T-helper 9 cell (primary cell): ENCODE measurements around the gene DYSF.

Experiments used
- DNase-seq: peaks from one replicate; pipeline ENCODE4 v3.0.0-alpha.2; 2020

Gene DYSF

DNA sequence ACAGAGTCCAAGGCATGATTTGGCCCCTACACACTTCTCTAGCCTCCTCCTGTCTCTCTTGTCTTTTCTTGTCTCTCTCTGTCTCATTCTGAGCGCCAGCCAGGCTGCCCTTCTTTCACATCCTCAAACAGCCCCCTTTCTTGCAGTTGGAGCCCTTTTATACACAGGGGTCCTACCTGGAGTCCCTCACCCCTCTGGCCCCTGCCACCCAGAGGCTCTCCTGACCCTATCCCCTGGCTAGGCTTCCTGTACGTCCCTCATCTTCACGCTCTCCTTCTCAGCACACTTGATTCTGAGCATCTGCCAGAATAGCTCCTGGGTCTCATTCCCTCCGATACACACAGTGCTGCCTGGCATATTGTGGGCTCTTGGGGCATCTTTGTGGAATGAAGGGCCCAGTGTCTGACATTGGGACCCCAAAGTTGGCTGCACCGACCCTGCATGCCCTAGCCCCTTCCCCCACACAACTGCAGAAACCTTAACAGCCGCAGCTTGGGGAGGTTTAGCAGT, 261.9 kb downstream of the DYSF start:
- DNase-seq: no peak

GRCh38 chr2:71715951-71716696, 262.8 kb downstream of the DYSF start:
- DNase-seq: no peak

GRCh38 chr2:71716697-71717624, 263.6 kb downstream of the DYSF start:
- DNase-seq: no peak

DNA sequence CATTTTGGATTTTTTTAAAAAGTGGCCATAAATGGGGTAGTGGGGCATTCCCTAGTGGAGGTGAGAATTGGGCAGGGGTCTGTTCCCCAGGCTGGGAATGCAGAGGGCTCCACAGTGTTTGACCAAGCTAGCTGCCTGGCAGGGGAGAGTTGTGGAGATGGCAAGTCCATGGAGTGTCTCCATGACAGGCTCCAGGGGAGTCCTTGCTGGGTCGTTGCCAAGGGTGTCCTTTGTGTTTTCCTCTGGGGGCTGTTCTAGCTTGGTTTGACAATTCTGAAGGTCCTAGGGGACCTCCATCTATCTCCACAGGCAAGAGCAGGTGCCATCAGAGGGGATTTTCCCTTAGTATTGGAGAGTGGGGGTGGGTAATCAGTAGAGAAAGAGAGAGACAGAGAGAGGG, 265.3 kb downstream of the DYSF start:
- no peak for DNase-seq

GRCh38 chr2:71719520-71720282, 266.3 kb downstream of the DYSF start:
- no peak for DNase-seq

DNA sequence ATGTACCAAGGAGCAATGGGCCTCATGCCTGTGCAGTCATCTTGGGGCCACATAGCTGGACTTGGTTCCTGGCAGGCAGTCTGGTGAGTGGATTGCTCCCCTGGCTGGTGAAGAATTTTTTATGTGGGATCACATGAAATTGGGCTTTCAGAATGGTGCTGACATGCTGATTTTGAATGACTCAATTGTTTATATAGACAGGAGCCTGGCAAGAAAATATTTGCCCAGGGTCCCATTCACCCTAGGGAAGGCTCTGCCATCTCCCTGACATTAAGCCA, 266.9 kb downstream of the DYSF start:
- DNase-seq: no peak

DNA sequence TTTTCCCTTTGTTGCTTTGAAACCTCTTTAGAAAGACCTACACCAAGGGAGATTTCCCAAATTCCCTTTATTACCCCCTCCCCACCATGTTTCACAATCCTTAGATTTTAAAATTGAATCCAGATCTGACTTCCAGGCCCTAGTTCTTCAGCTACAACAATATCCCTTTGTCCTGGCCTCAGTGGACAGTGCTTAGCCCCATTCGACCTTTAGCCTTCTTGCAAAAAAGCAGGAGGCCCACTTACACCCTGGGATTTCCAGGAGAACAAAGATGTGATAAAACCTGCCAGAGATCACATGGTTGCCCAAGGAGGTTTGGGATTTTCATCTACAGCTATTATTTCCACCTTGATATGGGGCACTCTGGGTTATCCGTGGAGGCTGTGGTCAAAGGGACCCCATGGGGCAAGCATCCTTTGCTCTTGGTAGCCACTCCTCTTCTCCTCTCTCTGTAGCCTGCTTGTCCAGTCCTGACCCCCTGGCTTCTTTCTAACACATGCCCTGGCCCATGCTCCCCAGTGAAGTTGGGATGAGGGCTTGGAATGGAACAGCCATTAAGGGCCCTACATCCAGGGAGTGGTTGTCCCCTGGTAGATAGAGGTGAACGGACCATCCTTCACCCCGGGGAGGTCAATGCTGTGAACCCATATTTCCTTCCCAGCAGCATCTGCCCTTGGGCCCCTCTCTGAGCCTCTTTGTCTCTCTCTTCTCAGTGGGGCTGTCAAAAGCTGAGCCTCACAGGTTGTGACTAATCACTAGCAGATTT, 267.4 kb downstream of the DYSF start:
- DNase-seq: no peak

DNA sequence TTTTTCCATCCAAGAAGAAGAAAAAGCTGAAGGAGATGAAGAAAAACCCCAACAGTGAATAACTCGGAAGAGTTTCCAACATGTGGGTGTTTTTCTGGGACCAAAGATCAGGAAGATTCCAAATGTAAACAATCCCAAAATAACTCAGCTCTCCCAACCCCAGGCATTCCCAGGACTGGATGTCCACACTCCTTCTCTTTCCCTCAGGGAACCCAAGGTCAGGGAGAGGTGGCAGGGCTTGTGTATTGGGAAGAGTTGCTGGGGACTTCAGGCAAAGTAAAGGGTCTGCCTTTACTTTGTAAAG, 268.0 kb downstream of the DYSF start:
- no peak for DNase-seq

DNA sequence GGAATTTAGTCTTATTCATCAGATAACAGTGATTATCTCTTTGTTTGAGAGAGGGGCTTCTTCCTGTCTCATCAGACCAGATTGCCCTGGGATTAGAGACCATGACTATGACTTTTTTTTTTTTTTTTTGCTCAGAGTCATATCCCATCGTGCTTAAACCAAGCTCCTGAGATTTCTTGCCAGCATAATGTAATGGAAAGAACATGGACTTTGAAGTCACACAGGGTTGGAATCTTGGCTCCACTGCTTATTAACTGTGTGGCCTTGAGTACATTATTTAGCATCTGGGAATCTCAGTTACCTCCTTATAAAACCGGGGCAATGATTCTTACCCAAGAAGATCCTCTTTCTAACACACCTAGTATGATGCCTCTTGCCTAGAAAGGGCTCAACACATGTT, 268.3 kb downstream of the DYSF start:
- no peak for DNase-seq

DNA sequence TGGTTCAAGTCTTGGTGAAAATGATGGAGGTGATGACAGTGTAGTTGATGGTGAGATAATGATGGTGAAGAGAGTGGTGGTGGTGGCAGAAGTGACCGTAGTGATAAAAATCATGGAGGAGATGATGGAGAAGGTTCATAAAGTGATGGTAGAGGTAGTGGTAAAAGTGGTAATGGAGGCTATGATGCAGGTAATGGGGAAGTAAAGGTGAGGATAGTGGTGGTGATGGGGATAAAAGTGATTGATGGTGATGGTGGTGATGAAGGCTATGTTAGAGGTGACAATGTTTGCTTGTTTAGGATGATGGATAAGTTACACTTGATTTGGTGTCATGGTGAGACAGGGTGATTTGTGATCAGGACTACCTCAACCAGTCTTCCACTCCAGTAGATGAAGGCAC, 268.9 kb downstream of the DYSF start:
- no peak for DNase-seq

DNA sequence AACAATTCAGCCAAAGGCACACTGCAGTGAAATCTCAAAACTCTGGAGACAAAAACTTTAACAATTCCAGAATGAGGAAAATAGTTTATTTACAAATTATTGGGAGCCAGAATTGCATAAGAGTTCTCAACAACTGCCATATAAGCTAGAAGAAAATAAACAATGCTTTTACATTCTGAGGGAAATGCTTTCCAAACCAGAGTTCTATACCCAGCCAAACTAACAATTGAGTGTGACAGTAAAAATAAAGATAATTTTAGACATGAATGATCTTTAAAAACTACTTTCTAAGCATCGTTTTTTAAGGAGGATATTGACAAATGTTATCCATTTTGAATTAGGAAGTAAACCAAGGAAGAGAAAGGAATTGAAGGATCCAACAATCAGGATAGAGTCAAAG, 271.4 kb downstream of the DYSF start:
- no peak for DNase-seq

DNA sequence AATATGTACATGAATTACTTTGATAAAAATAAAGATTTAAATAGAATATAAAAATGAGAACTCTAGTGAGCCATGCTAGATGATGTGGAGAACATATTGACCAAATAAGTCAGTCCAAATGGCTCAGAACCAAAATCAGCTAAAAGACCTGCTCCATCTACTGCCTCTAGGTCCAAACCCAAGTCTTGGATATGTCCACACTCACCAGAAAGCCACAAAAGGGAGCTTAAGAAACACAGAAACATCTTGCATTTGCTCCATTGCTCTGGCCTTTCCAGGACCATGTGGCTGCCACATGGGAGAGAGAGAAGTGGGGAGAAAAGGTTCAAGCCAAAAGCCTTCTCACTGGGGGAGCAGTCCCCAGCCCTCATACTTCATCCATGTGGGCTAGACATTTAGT, 272.5 kb downstream of the DYSF start:
- DNase-seq: no peak

GRCh38 chr2:71727562-71727961, 274.2 kb downstream of the DYSF start:
- no peak for DNase-seq

DNA sequence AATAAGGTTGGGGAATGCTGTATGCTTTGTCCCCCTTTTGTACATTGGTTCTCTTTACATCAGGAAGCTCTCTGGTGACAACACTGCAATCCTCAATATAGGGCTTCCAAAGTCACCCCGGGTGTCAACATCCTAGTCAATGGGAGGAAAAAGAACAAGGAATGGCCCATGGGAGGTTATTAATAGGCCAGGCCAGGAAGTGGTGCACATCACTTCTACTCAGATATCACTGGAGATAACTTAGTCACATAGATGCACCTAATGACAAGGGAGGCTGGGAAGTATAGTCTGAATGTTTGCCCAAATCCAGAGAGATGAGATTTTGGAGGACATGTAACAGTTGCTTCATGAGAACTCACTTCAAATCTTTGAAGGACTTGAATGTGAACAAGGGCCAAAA, 274.7 kb downstream of the DYSF start:
- no peak for DNase-seq

DNA sequence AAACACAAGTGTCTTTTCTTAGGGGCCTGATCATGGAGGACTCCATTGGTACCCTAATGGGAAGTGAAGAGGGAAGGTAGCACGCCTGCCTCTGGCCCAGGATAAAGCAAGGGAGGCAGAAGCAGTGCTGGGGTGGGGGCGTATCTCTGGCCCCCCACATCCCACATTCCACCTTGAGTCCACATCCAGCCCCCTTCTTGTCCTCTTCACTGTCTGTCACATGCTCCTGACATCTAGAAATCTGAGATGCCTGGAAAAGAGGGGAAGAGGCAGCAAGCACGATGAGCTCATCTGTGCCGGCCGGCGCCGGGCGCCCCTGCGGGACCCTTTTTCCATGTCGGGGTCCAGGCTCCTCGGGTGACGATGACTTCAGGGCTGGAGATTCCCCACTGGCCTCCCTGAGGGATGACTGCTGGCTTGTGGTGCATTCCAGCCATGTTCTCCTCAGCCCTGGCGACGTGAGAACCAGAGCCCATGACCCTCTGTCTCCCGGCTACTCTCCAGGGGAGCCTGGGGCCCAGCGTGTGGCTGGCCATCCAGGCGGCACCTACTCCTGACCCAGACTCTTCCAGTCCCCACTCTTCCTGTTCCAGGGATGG, 277.5 kb downstream of the DYSF start:
- no peak for DNase-seq

GRCh38 chr2:71734620-71735019, 281.3 kb downstream of the DYSF start:
- no peak for DNase-seq

DNA sequence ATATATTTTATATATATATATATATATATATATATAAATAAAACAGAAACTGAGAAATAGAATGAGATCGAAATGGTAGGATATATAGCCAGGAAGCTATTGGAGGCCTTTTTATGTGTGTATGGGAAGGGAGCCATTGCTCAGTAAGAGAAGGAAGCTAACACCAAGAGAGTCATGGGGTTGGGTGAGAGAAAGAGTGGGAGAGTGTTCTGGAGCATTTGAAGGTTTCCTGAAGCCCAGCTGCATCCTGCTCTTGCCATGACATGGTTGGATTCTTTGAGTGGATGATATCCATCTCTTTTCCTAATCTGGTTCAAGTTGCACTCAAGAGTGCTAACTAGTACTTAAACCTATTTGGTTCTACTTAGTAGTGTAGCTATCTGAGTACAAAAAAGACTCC, 282.3 kb downstream of the DYSF start:
- no peak for DNase-seq
